Right ventricle myocardium superior (tissue), 1 donor: ENCODE measurements around the gene TRHDE. TPM values are rescaled to one million over a fixed set of nuclear protein-coding genes. Genes with fewer than 3 reads are reported as not detected.
"Not testable (repeated sequence)": the region's sequence is repeated elsewhere in the genome, so short reads cannot be mapped to it uniquely, and the experiment has no call there.

ENCODE experiments used
- ATAC-seq: fragments of 200-7000 bp; cut with Tn5 transposase; one replicate; pipeline ENCODE4 v1.9.1; 2020; ENCODE audit warnings: mild to moderate bottlenecking; ENCODE audit not compliant: poor library complexity
- DNase-seq: peaks from one replicate; pipeline ENCODE4 v3.0.0-alpha.2; 2020
- intact Hi-C: fragments of 100-400 bp; cut with DNase I; formaldehyde crosslinking; loops from one replicate; pipeline ENCODE4 v1.11.2; 2022
- total RNA-seq: library from RNA; stranded (reverse); fragmentation: NEBNext Ultra II Directional; extraction: Animal tissue kit (Norgen Biotek cat#: 25700); gene quantifications from one replicate; pipeline ENCODE4 v1.2.1, GENCODE V29; 2021
- donor health status: DM: no; HTN: yes; CAD: no; lungs with severe emphysema.

Gene TRHDE
- total RNA-seq, 1 donor from 2014 or later, result 1.5 TPM

- intact Hi-C loops, result no loop called here
Measured at GRCh38 chr12:72546106-72546505, 273.9 kb downstream of the TRHDE start.

GRCh38 chr12:72547573-72547972, 275.4 kb downstream of the TRHDE start:
- DNase-seq, result no peak
- intact Hi-C loops, result no loop called here
- no peak for ATAC-seq

More at GRCh38 chr12:72546106-72546505, 273.9 kb downstream of the TRHDE start:
- no peak for DNase-seq
- ATAC-seq, result no peak

- DNase-seq (no peak), ATAC-seq (no peak)
- intact Hi-C loops, result no loop called here
Measured at GRCh38 chr12:72549184-72549583, 277.0 kb downstream of the TRHDE start.

- intact Hi-C loops, result no loop called here
- DNase-seq (no peak), ATAC-seq (no peak)
Measured at GRCh38 chr12:72560003-72560769, 288.0 kb downstream of the TRHDE start.

GRCh38 chr12:72570601-72571000, 298.4 kb downstream of the TRHDE start:
- DNase-seq (no peak), ATAC-seq (no peak)
- intact Hi-C loops, result no loop called here

GRCh38 chr12:72574138-72574537, 302.0 kb downstream of the TRHDE start:
- intact Hi-C loops, result no loop called here
- no peak for ATAC-seq
- DNase-seq, result no peak

- ATAC-seq (no peak), DNase-seq (no peak)
- intact Hi-C loops, result no loop called here
Measured at GRCh38 chr12:72578327-72578726, 306.2 kb downstream of the TRHDE start.

GRCh38 chr12:72586456-72586855, 314.3 kb downstream of the TRHDE start:
- intact Hi-C loops, result no loop called here
- no peak for ATAC-seq
- no peak for DNase-seq

- DNase-seq, result no peak
- ATAC-seq, result no peak
- intact Hi-C loops, result no loop called here
Measured at GRCh38 chr12:72602581-72602980, 330.4 kb downstream of the TRHDE start.

- no peak for DNase-seq
- no peak for ATAC-seq
- intact Hi-C loops, result no loop called here
Measured at GRCh38 chr12:72605975-72606374, 333.8 kb downstream of the TRHDE start.

- intact Hi-C loops, result no loop called here
- ATAC-seq, result no peak
- no peak for DNase-seq
Measured at GRCh38 chr12:72610342-72610741, 338.2 kb downstream of the TRHDE start.

GRCh38 chr12:72610854-72611358, 338.7 kb downstream of the TRHDE start:
- DNase-seq (no peak), ATAC-seq (no peak)
- intact Hi-C loops, result no loop called here

GRCh38 chr12:72612171-72612570, 340.0 kb downstream of the TRHDE start:
- ATAC-seq (no peak), DNase-seq (no peak)
- intact Hi-C loops, result no loop called here

GRCh38 chr12:72618764-72619163, 346.6 kb downstream of the TRHDE start:
- DNase-seq (no peak), ATAC-seq (no peak)
- intact Hi-C loops, result no loop called here

- no peak for DNase-seq
- ATAC-seq, result no peak
- intact Hi-C loops, result no loop called here
Measured at GRCh38 chr12:72622556-72622955, 350.4 kb downstream of the TRHDE start.

GRCh38 chr12:72631926-72632685, 359.9 kb downstream of the TRHDE start:
- intact Hi-C loops, result no loop called here
- ATAC-seq (no peak), DNase-seq (no peak)

- DNase-seq (no peak), ATAC-seq (no peak)
- intact Hi-C loops, result no loop called here
Measured at GRCh38 chr12:72642706-72643105, 370.5 kb downstream of the TRHDE start.

GRCh38 chr12:72647139-72647538, 375.0 kb downstream of the TRHDE start:
- ATAC-seq (no peak), DNase-seq (no peak)
- intact Hi-C loops, result no loop called here

GRCh38 chr12:72658615-72659014, 386.4 kb downstream of the TRHDE start:
- intact Hi-C loops, result no loop called here
- ATAC-seq, result no peak
- DNase-seq, result no peak

GRCh38 chr12:72660174-72660573, 388.0 kb downstream of the TRHDE start:
- DNase-seq, intact Hi-C loops, ATAC-seq: not testable (repeated sequence)
